PFSK-1 (cell line): ENCODE measurements around the gene LUZP2.

Experiments used
- FOXP2 ChIP-seq: optimal IDR thresholded peaks from 2 replicates; pipeline ENCODE3; 2011; ENCODE audit warnings: borderline replicate concordance, control low read depth, inconsistent platforms; ENCODE audit not compliant: insufficient read depth; ENCODE audit errors: extremely low read length, extremely low read depth
- POLR2AphosphoS5 ChIP-seq: IDR thresholded peaks from 2 replicates; pipeline ENCODE4 v1.6.1; 2012; ENCODE audit warnings: low read depth, mild to moderate bottlenecking, control low read depth, low read length, moderate library complexity
- SIN3A ChIP-seq: IDR thresholded peaks from 2 replicates; pipeline ENCODE4 v1.6.1; 2012; ENCODE audit warnings: mild to moderate bottlenecking, low read length, moderate library complexity, borderline replicate concordance; ENCODE audit not compliant: insufficient read depth
- TAF1 ChIP-seq: IDR thresholded peaks from 2 replicates; pipeline ENCODE4 v1.6.1; 2012; ENCODE audit warnings: low read length, control low read depth, borderline replicate concordance; ENCODE audit not compliant: insufficient read depth
- TF ChIP-seq, protein P1 (sequence below), 2 experiments: IDR thresholded peaks; 2 replicates each; pipeline versions ENCODE4 v1.6.1 to v1.8.0; 2011 to 2012; ENCODE audit warnings: low read depth in 2 of 2, low read length in 2 of 2, control low read depth in 1 of 2, inconsistent platforms in 1 of 2, mild to moderate bottlenecking in 1 of 2, moderate library complexity in 1 of 2; ENCODE audit not compliant: insufficient read depth in 1 of 2

LUZP2 gene

DNA sequence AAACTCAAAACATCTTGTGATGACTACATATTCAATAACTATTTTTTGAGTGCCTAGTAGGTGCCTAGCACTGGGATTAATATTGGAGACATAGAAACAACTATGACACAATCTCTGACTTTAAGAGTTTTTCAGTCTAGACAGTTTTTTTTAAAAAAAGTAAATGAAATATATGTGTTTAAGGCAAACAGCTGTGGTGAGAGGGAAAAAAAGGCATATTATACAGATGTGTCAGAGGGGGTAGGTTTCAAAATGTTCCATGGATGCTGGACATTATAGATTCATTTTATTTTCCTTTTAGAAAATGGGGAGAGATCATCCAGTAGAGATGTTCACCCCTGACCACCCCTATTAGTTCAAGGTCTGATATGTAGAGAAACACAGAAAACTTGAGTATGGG, 90.8 kb downstream of the LUZP2 start:
- TF ChIP-seq TAF1 (no peak), POLR2AphosphoS5 (no peak), FOXP2 (no peak), SIN3A (no peak)
- TF ChIP-seq, protein P1, sequence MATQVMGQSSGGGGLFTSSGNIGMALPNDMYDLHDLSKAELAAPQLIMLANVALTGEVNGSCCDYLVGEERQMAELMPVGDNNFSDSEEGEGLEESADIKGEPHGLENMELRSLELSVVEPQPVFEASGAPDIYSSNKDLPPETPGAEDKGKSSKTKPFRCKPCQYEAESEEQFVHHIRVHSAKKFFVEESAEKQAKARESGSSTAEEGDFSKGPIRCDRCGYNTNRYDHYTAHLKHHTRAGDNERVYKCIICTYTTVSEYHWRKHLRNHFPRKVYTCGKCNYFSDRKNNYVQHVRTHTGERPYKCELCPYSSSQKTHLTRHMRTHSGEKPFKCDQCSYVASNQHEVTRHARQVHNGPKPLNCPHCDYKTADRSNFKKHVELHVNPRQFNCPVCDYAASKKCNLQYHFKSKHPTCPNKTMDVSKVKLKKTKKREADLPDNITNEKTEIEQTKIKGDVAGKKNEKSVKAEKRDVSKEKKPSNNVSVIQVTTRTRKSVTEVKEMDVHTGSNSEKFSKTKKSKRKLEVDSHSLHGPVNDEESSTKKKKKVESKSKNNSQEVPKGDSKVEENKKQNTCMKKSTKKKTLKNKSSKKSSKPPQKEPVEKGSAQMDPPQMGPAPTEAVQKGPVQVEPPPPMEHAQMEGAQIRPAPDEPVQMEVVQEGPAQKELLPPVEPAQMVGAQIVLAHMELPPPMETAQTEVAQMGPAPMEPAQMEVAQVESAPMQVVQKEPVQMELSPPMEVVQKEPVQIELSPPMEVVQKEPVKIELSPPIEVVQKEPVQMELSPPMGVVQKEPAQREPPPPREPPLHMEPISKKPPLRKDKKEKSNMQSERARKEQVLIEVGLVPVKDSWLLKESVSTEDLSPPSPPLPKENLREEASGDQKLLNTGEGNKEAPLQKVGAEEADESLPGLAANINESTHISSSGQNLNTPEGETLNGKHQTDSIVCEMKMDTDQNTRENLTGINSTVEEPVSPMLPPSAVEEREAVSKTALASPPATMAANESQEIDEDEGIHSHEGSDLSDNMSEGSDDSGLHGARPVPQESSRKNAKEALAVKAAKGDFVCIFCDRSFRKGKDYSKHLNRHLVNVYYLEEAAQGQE (IDR thresholded peaks at IDR 0.05; ENCODE audit: insufficient read depth in 1 of 2, low read depth in 2 of 2, low read length in 2 of 2), result no peak

DNA sequence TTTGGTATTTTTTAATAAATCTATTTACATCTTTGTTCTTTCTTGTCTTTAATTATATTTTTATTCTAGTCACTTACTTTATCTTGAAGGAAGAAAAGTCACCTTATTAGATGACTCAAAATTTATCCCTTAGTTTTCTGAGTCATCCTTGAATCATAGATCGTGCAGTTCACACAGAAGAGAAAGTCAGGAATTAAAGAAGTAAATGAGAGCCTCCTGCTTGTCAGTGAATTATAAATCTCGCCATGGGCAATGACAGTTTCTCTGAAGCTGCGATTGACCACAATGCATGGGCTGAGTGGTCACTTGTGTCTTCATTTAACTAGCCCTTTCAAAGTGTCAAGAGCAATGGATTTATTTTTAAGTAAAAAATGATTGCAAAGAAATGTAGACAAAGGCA, 91.2 kb downstream of the LUZP2 start:
- TF ChIP-seq SIN3A (no peak), TAF1 (no peak)
- TF ChIP-seq, protein P1 (IDR thresholded peaks at IDR 0.05; ENCODE audit: insufficient read depth in 1 of 2, low read depth in 2 of 2, low read length in 2 of 2), result no peak

DNA sequence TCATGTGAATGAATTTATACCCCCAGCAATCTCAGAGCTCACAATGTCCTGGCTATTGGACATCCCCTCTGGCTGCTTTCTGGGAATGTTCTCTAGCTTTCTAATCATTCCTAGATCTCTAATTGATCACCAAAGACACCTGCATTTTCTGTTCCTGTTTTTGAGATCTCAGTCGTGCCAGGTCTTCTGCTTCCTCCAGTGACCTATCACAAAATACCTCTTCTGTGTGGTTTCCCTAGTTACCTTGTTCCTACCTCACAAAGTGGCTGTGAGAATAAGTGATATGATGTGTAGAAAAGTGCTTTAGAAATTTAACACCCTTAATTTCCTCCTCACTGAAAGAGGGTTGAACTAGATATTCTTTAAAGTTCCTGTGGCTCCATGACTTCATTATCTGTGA, 92.2 kb downstream of the LUZP2 start:
- no peak for TF ChIP-seq POLR2AphosphoS5
- no peak for TF ChIP-seq SIN3A
- no peak for TF ChIP-seq TAF1
- no peak for TF ChIP-seq FOXP2
- TF ChIP-seq, protein P1 (IDR thresholded peaks at IDR 0.05; ENCODE audit: insufficient read depth in 1 of 2, low read depth in 2 of 2, low read length in 2 of 2), result no peak

DNA sequence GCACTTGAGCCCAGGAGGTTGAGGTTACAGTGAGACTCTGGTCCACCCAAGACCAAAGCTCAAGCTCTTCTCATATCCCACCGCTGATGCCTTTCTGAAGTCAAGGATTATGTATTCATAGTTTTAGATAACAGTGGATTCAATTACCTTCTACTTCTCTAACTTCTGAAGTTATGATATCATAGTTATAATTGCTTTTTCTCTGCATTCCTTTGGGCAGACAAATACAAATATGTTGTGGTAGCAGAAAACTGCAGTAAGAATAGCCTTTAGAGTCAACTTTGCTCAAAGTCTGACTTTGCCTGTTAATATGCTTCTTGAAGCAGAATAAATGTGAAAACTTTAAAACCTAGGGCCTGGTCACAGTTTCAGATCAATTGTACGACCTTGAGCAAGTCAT, 94.4 kb downstream of the LUZP2 start:
- TF ChIP-seq, protein P1 (IDR thresholded peaks at IDR 0.05; ENCODE audit: insufficient read depth in 1 of 2, low read depth in 2 of 2, low read length in 2 of 2), result no peak
- TF ChIP-seq SIN3A (no peak), TAF1 (no peak), FOXP2 (no peak), POLR2AphosphoS5 (no peak)

DNA sequence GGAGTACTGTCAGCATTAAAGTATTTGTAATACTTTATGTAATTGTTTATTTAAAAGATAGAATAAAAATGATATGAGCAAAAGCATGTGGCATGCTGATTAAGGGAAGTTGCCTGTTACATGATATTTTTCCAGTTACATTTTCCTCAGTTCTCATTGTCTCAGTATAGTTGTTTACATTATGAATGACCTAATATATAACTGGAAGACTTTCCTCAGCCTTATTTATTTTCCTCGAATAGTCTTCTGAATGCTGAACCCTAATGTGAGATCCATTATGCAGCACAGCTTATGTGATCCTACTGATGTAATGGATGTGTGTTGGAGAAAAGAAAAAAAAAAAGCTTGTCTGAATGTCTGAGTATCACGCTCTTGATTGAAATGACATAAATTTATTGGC, 95.5 kb downstream of the LUZP2 start:
- TF ChIP-seq SIN3A, result no peak

DNA sequence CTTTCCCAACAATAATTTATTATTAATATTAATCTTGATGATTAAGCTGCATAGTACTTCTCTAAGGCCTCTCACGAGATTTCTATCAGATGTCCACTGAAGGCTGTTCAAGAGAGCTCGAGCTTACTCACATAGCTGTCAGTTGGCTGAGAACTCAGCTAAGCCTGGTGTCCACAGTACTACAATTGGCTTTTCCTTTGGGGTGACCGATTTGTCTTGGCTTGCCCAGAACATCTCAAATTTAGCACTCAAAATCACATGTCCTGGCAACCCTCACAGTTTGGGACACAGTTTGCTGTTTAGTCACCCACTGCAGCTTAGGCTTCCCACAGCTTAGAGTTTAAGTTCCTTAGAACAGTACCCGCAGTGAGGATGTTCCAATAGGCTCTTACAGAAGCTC, 96.5 kb downstream of the LUZP2 start:
- TF ChIP-seq POLR2AphosphoS5 (no peak), SIN3A (no peak), TAF1 (no peak), FOXP2 (no peak)
- TF ChIP-seq, protein P1 (IDR thresholded peaks at IDR 0.05; ENCODE audit: insufficient read depth in 1 of 2, low read depth in 2 of 2, low read length in 2 of 2), result no peak
